GM20431 (cell line): ENCODE data around the gene NKD1.
"Not testable (repeated sequence)": the region's sequence is repeated elsewhere in the genome, so short reads cannot be mapped to it uniquely, and the experiment has no call there.

Experiments used
- in situ Hi-C: fragments of 300-500 bp; cut with MseI, MboI; formaldehyde crosslinking; loops from one replicate; pipeline ENCODE4 v1.15.0; 2020; ENCODE audit warnings: low sequenced_read_pairs; ENCODE audit not compliant: unreplicated experiment

The NKD1 gene

GRCh38 chr16:50535506-50536257, 12.5 kb upstream of the NKD1 start:
- in situ Hi-C loops = no loop called here

GRCh38 chr16:50536258-50536645, 11.9 kb upstream of the NKD1 start:
- in situ Hi-C loops = not testable (repeated sequence)

- in situ Hi-C loops = no loop called here
Measured at GRCh38 chr16:50537533-50538290, 10.5 kb upstream of the NKD1 start.

- in situ Hi-C loops = no loop called here
Measured at GRCh38 chr16:50538411-50539052, 9.7 kb upstream of the NKD1 start.

- in situ Hi-C loops = no loop called here
Measured at GRCh38 chr16:50539053-50539695, 9.0 kb upstream of the NKD1 start.

GRCh38 chr16:50539822-50540710, 8.1 kb upstream of the NKD1 start:
- in situ Hi-C loops = no loop called here

- in situ Hi-C loops = no loop called here
Measured at GRCh38 chr16:50540711-50541007, 7.5 kb upstream of the NKD1 start.

- in situ Hi-C loops = no loop called here
Measured at GRCh38 chr16:50542703-50543102, 5.5 kb upstream of the NKD1 start.

- in situ Hi-C loops = no loop called here
Measured at GRCh38 chr16:50546125-50546524, 2.1 kb upstream of the NKD1 start.

GRCh38 chr16:50547340-50548124, 664 bp upstream of the NKD1 start:
- in situ Hi-C loops = no loop called here

- in situ Hi-C loops = no loop called here
Measured at GRCh38 chr16:50548909-50549560, 839 bp downstream of the NKD1 start.

GRCh38 chr16:50549561-50549915, 1.3 kb downstream of the NKD1 start:
- in situ Hi-C loops = no loop called here

GRCh38 chr16:50550035-50550434, 1.8 kb downstream of the NKD1 start:
- in situ Hi-C loops = no loop called here

GRCh38 chr16:50550866-50551641, 2.9 kb downstream of the NKD1 start:
- in situ Hi-C loops = no loop called here

- in situ Hi-C loops = no loop called here
Measured at GRCh38 chr16:50552476-50553101, 4.4 kb downstream of the NKD1 start.

- in situ Hi-C loops = no loop called here
Measured at GRCh38 chr16:50553182-50553710, 5.0 kb downstream of the NKD1 start.

- in situ Hi-C loops = no loop called here
Measured at GRCh38 chr16:50553731-50554360, 5.7 kb downstream of the NKD1 start.
